Urinary bladder (tissue), 4 donors: Measurements from ENCODE around the gene ATOH8. TPM values are rescaled to one million over a fixed set of nuclear protein-coding genes. Genes with fewer than 3 reads are reported as not detected.
A peak's percentile ranks its signal among the peaks of the same experiment; 100 is the strongest.

Source experiments
- DNase-seq: peaks from one replicate; pipeline ENCODE4 v3.0.0-alpha.2; 2015; ENCODE audit errors: extremely low spot score
- H3K27ac ChIP-seq: one replicate; pipeline ENCODE4 v1.5.1; 2013; ENCODE audit warnings: low read depth, mild to moderate bottlenecking, moderate library complexity
- H3K36me3 ChIP-seq: one replicate; pipeline ENCODE4 v1.6.1; 2013; ENCODE audit warnings: mild to moderate bottlenecking, moderate library complexity; ENCODE audit not compliant: insufficient read depth
- H3K4me1 ChIP-seq: one replicate; pipeline ENCODE4 v1.6.1; 2013; ENCODE audit warnings: mild to moderate bottlenecking, moderate library complexity; ENCODE audit not compliant: insufficient read depth
- H3K4me3 ChIP-seq: one replicate; pipeline ENCODE4 v1.5.1; 2013; ENCODE audit warnings: low read depth, low read length
- WGBS: extraction: QIAGEN DNeasy Blood & Tissue Kit; methylation state at CpG from one replicate; pipeline ENCODE4 v1.1.7; 2013; 5-methylcytosine and 5-hydroxymethylcytosine counted together
- polyA plus RNA-seq: library from polyadenylated mRNA; stranded (reverse); fragments of 200-250 nt; gene quantifications from one replicate; pipeline ENCODE4 v1.2.3, GENCODE V29; 2013
- total RNA-seq: library from RNA; depleted of rRNA; stranded (reverse); fragments of >200 nt; gene quantifications from one replicate; pipeline ENCODE4 v1.2.3, GENCODE V29; 2014
- donor health status: healthy with polysubstance abuse.
- donor health status: healthy.

The ATOH8 gene, protein sequence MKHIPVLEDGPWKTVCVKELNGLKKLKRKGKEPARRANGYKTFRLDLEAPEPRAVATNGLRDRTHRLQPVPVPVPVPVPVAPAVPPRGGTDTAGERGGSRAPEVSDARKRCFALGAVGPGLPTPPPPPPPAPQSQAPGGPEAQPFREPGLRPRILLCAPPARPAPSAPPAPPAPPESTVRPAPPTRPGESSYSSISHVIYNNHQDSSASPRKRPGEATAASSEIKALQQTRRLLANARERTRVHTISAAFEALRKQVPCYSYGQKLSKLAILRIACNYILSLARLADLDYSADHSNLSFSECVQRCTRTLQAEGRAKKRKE
- total RNA-seq (18.3 TPM), polyA plus RNA-seq (49.2 TPM)

DNA sequence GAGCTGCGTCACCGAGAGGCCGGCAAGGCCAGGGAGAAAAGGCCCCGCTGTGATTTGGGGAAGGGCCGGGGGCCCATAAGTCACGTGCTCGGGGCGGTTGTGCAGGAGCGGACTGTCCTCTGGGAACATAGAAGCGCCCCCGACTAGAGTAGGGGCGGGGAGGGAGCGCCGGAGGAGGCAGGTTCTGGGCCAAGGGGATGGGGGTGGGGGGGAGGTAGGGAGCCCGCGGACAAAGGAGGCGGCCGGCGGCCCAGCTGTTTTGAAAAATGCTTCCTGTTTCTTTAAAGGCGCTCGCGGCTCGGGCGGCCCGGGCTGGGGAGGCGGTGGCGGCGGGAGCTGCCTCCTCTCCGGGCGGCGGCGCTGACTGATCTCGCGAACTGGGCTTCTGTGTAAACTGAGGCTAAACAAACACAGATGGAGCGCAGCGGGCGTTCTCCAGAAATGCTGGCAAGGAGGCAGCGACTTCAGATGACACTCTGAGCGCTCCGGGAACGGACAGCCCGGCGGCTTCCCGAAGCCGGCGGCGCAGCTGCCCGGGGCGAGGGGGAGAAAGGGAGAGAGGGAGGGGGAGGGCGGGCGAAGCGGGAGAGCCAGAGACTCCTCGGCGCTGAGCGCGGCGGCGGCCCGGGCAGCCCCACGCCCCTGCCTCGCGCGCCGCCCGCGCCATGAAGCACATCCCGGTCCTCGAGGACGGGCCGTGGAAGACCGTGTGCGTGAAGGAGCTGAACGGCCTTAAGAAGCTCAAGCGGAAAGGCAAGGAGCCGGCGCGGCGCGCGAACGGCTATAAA is at the start of gene ATOH8:
Gene ATOH8, plus strand, starts transcription at position 467 of the 788 bp plus-strand sequence. Its CDS starts 199 bp downstream, at position 666.
- 2% methylated on average over 81 of the region's 81 CpGs for WGBS
- Histone ChIP-seq H3K4me3 (peak within 1 kb of the TSS; percentile 78), H3K4me1 (peaks cover 6% of the 10 kb centered on the region), H3K36me3 (no peaks in the 10 kb centered on the region), H3K27ac (peak within 1 kb of the TSS; percentile 86)
- no peak for DNase-seq

- no peak overlapping the region for H3K27ac ChIP-seq
- DNase-seq: no peak
- 88% methylated on average over 3 of the region's 3 CpGs for WGBS
- H3K4me3 ChIP-seq: no peak overlapping the region
- H3K36me3 ChIP-seq: no peaks in the 10 kb centered on the region
- H3K4me1 ChIP-seq: no peaks in the 10 kb centered on the region
These were observed 49.8 kb upstream of the ATOH8 start for GRCh38 chr2:85704038-85704437.

- no peak overlapping the region for H3K4me3 ChIP-seq
- H3K36me3 ChIP-seq: no peaks in the 10 kb centered on the region
- no peaks in the 10 kb centered on the region for H3K4me1 ChIP-seq
- peak overlapping the region; percentile 12 for H3K27ac ChIP-seq
- no peak for DNase-seq
- 74% methylated on average over 8 of the region's 8 CpGs for WGBS
These were observed 48.8 kb upstream of the ATOH8 start for GRCh38 chr2:85704800-85705679.

- WGBS: 85% methylated on average over 2 of the region's 2 CpGs
- Histone ChIP-seq H3K4me1 (no peaks in the 10 kb centered on the region), H3K4me3 (no peak overlapping the region), H3K27ac (no peak overlapping the region), H3K36me3 (no peaks in the 10 kb centered on the region)
- no peak for DNase-seq
These were observed 48.1 kb upstream of the ATOH8 start for GRCh38 chr2:85705680-85706039.

DNA sequence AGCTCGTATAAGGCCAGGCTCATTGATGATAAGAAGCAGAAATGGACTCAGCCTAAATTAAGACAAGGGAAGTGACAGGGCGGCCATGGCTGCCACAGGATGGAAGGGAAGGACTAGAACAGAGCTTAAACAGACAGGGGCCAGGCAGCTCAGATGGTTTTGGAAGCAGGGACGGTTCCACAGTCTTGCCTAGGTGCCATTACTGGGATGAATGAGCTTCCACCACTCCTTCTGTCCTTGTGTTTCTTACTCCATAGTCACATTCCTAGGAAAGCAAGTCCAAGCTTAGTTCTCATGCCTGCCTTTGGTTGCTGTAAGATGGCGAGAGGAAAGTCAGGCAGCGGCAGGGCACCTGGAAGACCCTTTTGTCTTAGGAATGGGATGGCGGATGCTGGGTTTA is 47.7 kb upstream of the ATOH8 start:
- 87% methylated on average over 6 of the region's 6 CpGs for WGBS
- DNase-seq: no peak
- Histone ChIP-seq H3K4me3 (no peak overlapping the region), H3K27ac (no peak overlapping the region), H3K36me3 (no peaks in the 10 kb centered on the region), H3K4me1 (no peaks in the 10 kb centered on the region)

GRCh38 chr2:85706599-85707296 is 47.0 kb upstream of the ATOH8 start:
- no peaks in the 10 kb centered on the region for H3K4me1 ChIP-seq
- WGBS: 86% methylated on average over 10 of the region's 10 CpGs
- no peak for DNase-seq

DNA sequence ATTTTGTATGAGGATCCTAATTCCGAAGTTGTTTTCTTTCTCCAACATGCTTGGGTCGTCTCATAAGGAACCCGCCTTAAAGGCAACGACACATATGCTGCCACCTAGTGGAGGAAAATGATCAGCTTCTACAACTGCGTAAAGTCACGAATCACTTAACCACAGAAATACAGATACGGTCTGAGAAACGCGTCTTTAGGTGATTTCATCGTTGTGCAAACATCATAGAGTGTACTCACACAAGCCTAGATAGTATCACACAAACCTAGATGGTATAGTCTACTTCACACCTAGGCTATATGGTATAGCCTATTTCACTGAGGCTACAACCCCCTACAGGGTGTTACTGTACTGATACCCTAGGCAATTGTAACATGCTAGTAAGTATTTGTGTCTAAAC is 46.5 kb upstream of the ATOH8 start:
- WGBS: 2% methylated on average over 10 of the region's 10 CpGs
- DNase-seq: peak; percentile 63
- Histone ChIP-seq H3K36me3 (no peaks in the 10 kb centered on the region), H3K27ac (no peak overlapping the region), H3K4me1 (no peaks in the 10 kb centered on the region), H3K4me3 (no peak overlapping the region)

More at GRCh38 chr2:85706599-85707296, 47.0 kb upstream of the ATOH8 start:
- Histone ChIP-seq H3K27ac (no peak overlapping the region), H3K36me3 (no peaks in the 10 kb centered on the region), H3K4me3 (no peak overlapping the region)

- 64% methylated on average over 1 of the region's 1 CpG for WGBS
- no peak overlapping the region for H3K27ac ChIP-seq
- no peaks in the 10 kb centered on the region for H3K4me1 ChIP-seq
These were observed 45.1 kb upstream of the ATOH8 start for GRCh38 chr2:85708641-85709040.

DNA sequence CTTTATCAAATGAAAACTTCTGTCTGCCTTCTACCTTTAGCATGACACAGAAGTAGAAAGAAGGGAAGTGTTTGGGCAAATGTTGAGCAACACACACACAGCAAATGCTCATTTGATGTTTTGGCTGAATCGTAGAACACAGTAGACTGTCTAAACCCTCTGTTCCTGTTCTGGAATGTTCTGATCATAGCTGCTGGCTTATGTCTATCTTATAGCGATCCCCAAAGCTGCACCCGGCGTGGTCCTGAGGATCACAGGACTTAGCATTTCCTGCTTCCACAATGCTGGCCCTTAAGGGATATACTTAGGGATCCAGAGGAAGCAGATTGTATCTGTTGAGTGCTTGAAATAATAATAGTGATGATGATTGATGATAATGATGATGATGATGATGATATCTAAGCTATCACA is 44.4 kb upstream of the ATOH8 start:
- H3K4me1 ChIP-seq: no peaks in the 10 kb centered on the region
- no peak overlapping the region for H3K27ac ChIP-seq
- no peak overlapping the region for H3K4me3 ChIP-seq
- DNase-seq: no peak
- WGBS: 37% methylated on average over 4 of the region's 4 CpGs
- no peaks in the 10 kb centered on the region for H3K36me3 ChIP-seq

More at GRCh38 chr2:85708641-85709040, 45.1 kb upstream of the ATOH8 start:
- H3K4me3 ChIP-seq: no peak overlapping the region
- no peak for DNase-seq
- H3K36me3 ChIP-seq: no peaks in the 10 kb centered on the region

GRCh38 chr2:85710687-85711577 is 42.9 kb upstream of the ATOH8 start:
- WGBS: 72% methylated on average over 19 of the region's 19 CpGs
- H3K4me1 ChIP-seq: no peaks in the 10 kb centered on the region
- peak overlapping the region; percentile 3 for H3K27ac ChIP-seq
- DNase-seq: no peak
- no peak overlapping the region for H3K4me3 ChIP-seq
- H3K36me3 ChIP-seq: no peaks in the 10 kb centered on the region

DNA sequence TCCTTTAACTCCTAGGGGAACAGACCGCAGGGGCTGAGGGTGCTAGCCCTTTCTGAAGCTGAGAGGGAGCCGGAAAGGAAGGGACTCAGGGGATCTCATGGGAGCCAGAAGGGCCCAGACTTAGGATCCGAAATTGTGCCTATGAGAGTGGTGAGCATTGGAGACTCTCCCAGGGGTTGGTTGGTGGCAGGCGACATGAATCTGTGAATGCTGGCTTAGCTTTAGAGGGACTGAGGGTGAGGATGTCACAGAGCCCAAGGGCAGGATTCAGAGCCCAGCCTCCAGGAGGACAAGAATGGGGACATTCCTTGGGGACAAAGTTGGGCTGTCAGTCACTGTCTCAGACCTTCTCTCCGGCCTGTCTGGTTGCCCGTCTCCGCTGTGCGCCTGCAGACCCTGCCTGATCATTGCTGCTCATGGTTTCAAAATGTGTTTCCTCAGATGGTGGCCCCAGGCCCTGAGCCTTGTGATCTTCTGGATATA is 42.2 kb upstream of the ATOH8 start:
- no peaks in the 10 kb centered on the region for H3K36me3 ChIP-seq
- H3K27ac ChIP-seq: peak overlapping the region; percentile 3
- WGBS: 89% methylated on average over 8 of the region's 8 CpGs
- H3K4me3 ChIP-seq: no peak overlapping the region
- no peaks in the 10 kb centered on the region for H3K4me1 ChIP-seq
- no peak for DNase-seq

DNA sequence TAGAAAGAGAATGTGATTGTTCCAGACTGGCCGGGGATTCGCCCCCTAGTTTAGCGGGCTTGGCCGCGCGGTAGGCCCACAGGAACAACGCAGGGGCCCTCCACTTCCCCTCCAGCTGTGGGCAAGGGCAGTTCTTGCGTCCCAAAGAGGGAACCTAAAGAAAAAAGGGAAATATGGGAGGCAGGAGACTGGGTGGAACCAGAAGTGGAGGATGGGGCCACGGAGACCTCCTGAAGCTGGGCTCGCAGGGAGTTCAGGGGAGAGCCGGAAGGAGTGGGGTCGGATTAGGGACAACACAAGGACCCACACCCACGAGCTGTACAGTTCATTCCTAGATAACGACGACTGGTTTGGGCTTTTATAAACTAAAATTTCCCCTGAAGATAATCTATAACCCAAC is 41.5 kb upstream of the ATOH8 start:
- H3K4me3 ChIP-seq: no peak overlapping the region
- 75% methylated on average over 15 of the region's 15 CpGs for WGBS
- H3K36me3 ChIP-seq: no peaks in the 10 kb centered on the region
- peak overlapping the region; percentile 15 for H3K27ac ChIP-seq
- DNase-seq: no peak
- no peaks in the 10 kb centered on the region for H3K4me1 ChIP-seq
